ENCODE results near the gene MCF2L.

MCF2L gene

GRCh38 chr13:113126265-113127150, 157.5 kb downstream of the MCF2L start:
- no peak for DNase-seq (ENCODE audit: low read depth)

- no peak for DNase-seq (ENCODE audit: low read depth)
Observed at GRCh38 chr13:113129480-113129879, 160.5 kb downstream of the MCF2L start.

- no peak for DNase-seq (ENCODE audit: low read depth)
Observed at GRCh38 chr13:113129921-113130750, 161.1 kb downstream of the MCF2L start.

- DNase-seq (ENCODE audit: low read depth), result no peak
Observed at GRCh38 chr13:113135281-113135760, 166.3 kb downstream of the MCF2L start.

GRCh38 chr13:113137691-113138298, 168.8 kb downstream of the MCF2L start:
- DNase-seq (ENCODE audit: low read depth), result no peak

GRCh38 chr13:113138792-113139551, 170.0 kb downstream of the MCF2L start:
- no peak for DNase-seq (ENCODE audit: low read depth)

GRCh38 chr13:113139577-113139976, 170.6 kb downstream of the MCF2L start:
- DNase-seq (ENCODE audit: low read depth), result no peak

- no peak for DNase-seq (ENCODE audit: low read depth)
Observed at GRCh38 chr13:113140677-113141600, 171.9 kb downstream of the MCF2L start.

GRCh38 chr13:113141601-113141970, 172.6 kb downstream of the MCF2L start:
- no peak for DNase-seq (ENCODE audit: low read depth)

- DNase-seq (ENCODE audit: low read depth), result no peak
Observed at GRCh38 chr13:113142876-113143275, 173.9 kb downstream of the MCF2L start.

GRCh38 chr13:113143466-113144254, 174.6 kb downstream of the MCF2L start:
- DNase-seq (ENCODE audit: low read depth), result no peak

GRCh38 chr13:113144255-113144629, 175.2 kb downstream of the MCF2L start:
- no peak for DNase-seq (ENCODE audit: low read depth)

GRCh38 chr13:113145496-113145895, 176.5 kb downstream of the MCF2L start:
- DNase-seq (ENCODE audit: low read depth), result no peak

GRCh38 chr13:113145911-113146598, 177.0 kb downstream of the MCF2L start:
- DNase-seq (ENCODE audit: low read depth), result no peak

GRCh38 chr13:113146750-113147149, 177.7 kb downstream of the MCF2L start:
- no peak for DNase-seq (ENCODE audit: low read depth)

GRCh38 chr13:113147206-113147605, 178.2 kb downstream of the MCF2L start:
- DNase-seq (ENCODE audit: low read depth), result no peak

- no peak for DNase-seq (ENCODE audit: low read depth)
Observed at GRCh38 chr13:113148407-113148806, 179.4 kb downstream of the MCF2L start.

GRCh38 chr13:113148940-113149503, 180.0 kb downstream of the MCF2L start:
- no peak for DNase-seq (ENCODE audit: low read depth)

Measured in stimulated activated CD8-positive, alpha-beta memory T cell treated with anti-CD3 and anti-CD28 coated beads, Interleukin-12 subunit alpha, Interleukin-12 subunit beta, amount 100 ng/mL, for 4 hours (primary cell).